Testis (tissue), 2 donors: Measurements from ENCODE around the gene MNT.

Experiments
- POLR2A ChIP-seq: fragments of 450-650 bp; IDR thresholded peaks from one replicate; pipeline ENCODE4 v1.6.1; 2017; ENCODE audit warnings: antibody characterized with exemption, mild to moderate bottlenecking, moderate library complexity
- TF ChIP-seq, protein P1 (sequence below), 3 experiments: fragments of 450-650 bp in 2 of 3; fragments of 200-600 bp in 1 of 3; sonication (generic) in 1 of 3; IDR thresholded peaks; one replicate each; pipeline ENCODE4 v1.5.1; 2016 to 2019; ENCODE audit warnings: antibody characterized with exemption in 3 of 3, mild to moderate bottlenecking in 2 of 3, moderate library complexity in 1 of 3

DNA sequence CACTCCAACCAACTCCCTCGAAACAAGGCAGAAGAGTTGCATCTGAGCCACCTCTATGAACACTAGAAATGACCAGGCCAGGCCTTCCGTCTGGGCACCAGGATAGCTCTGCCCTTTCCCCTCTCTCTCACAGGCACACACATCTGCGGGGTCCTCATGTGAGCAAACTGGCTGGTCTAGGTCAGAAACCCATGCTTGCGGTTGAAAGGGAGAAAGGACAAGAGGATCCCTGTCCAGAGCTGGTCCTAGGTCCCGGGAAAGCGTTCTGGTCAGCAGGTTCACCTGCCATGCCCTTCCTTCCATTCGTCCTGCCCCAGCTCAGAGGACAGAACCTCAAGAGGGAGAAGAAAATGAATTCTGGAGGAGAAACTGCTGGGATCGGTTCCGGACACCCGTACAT lies 2.7 kb downstream of the MNT start:
- no peak for TF ChIP-seq POLR2A
- TF ChIP-seq, protein P1, sequence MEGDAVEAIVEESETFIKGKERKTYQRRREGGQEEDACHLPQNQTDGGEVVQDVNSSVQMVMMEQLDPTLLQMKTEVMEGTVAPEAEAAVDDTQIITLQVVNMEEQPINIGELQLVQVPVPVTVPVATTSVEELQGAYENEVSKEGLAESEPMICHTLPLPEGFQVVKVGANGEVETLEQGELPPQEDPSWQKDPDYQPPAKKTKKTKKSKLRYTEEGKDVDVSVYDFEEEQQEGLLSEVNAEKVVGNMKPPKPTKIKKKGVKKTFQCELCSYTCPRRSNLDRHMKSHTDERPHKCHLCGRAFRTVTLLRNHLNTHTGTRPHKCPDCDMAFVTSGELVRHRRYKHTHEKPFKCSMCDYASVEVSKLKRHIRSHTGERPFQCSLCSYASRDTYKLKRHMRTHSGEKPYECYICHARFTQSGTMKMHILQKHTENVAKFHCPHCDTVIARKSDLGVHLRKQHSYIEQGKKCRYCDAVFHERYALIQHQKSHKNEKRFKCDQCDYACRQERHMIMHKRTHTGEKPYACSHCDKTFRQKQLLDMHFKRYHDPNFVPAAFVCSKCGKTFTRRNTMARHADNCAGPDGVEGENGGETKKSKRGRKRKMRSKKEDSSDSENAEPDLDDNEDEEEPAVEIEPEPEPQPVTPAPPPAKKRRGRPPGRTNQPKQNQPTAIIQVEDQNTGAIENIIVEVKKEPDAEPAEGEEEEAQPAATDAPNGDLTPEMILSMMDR (IDR thresholded peaks at IDR 0.05): no peak
